GM23248 (cell line): ENCODE data around the gene CDH19. TPM values are rescaled to one million over a fixed set of nuclear protein-coding genes. Genes with fewer than 3 reads are reported as not detected.

ENCODE experiments used
- DNase-seq: peaks from one replicate; pipeline ENCODE4 v3.0.0-alpha.2; 2015
- H2AFZ ChIP-seq: fragments of 200-600 bp; sonication (generic); 2 replicates; pipeline ENCODE4 v1.6.1; 2016; ENCODE audit warnings: antibody characterized with exemption
- H3F3A ChIP-seq: fragments of 200-600 bp; sonication (generic); 2 replicates; pipeline ENCODE4 v1.6.1; 2016; ENCODE audit warnings: mild to moderate bottlenecking, antibody characterized with exemption, mixed run types; ENCODE audit not compliant: insufficient read depth
- H3K27ac ChIP-seq: fragments of 200-600 bp; sonication (generic); 2 replicates; pipeline ENCODE4 v1.5.1; 2016; ENCODE audit warnings: mild to moderate bottlenecking
- H3K27me3 ChIP-seq: fragments of 200-600 bp; sonication (generic); replicated peaks from 2 replicates; pipeline ENCODE4 v1.6.1; 2016; ENCODE audit warnings: mild to moderate bottlenecking; ENCODE audit not compliant: insufficient read depth
- H3K36me3 ChIP-seq: fragments of 200-600 bp; sonication (generic); 2 replicates; pipeline ENCODE4 v1.6.1; 2016; ENCODE audit warnings: low read depth, mild to moderate bottlenecking
- H3K4me1 ChIP-seq: fragments of 200-600 bp; sonication (generic); 2 replicates; pipeline ENCODE4 v1.6.1; 2016; ENCODE audit warnings: mild to moderate bottlenecking; ENCODE audit not compliant: insufficient read depth
- H3K4me2 ChIP-seq: fragments of 200-600 bp; sonication (generic); one replicate; pipeline ENCODE4 v1.6.1; 2016; ENCODE audit warnings: mild to moderate bottlenecking; ENCODE audit not compliant: unreplicated experiment
- H3K4me3 ChIP-seq: fragments of 200-600 bp; sonication (generic); 2 replicates; pipeline ENCODE4 v1.5.1; 2016; ENCODE audit warnings: mild to moderate bottlenecking
- H3K79me2 ChIP-seq: fragments of 200-600 bp; sonication (generic); 2 replicates; pipeline ENCODE4 v1.6.1; 2016; ENCODE audit warnings: mild to moderate bottlenecking; ENCODE audit not compliant: insufficient read depth
- H3K9ac ChIP-seq: fragments of 200-600 bp; sonication (generic); 2 replicates; pipeline ENCODE4 v1.6.1; 2016; ENCODE audit warnings: mild to moderate bottlenecking
- H3K9me2 ChIP-seq: fragments of 200-600 bp; sonication (generic); 2 replicates; pipeline ENCODE4 v1.6.1; 2016; ENCODE audit warnings: mixed run types, mild to moderate bottlenecking, moderate library complexity; ENCODE audit not compliant: insufficient read depth
- H3K9me3 ChIP-seq: fragments of 200-600 bp; sonication (generic); one replicate; pipeline ENCODE4 v1.6.1; 2017; ENCODE audit warnings: low read depth
- H4K20me1 ChIP-seq: fragments of 200-600 bp; sonication (generic); 2 replicates; pipeline ENCODE4 v1.6.0; 2016; ENCODE audit not compliant: insufficient read depth
- EZH2 ChIP-seq: fragments of 200-600 bp; sonication (generic); IDR thresholded peaks from 2 replicates; pipeline ENCODE4 v1.6.1; 2018; ENCODE audit warnings: antibody characterized with exemption, mild to moderate bottlenecking; ENCODE audit not compliant: insufficient read depth, poor library complexity, severe bottlenecking
- EZH2phosphoT487 ChIP-seq: fragments of 200-600 bp; sonication (generic); IDR thresholded peaks from 2 replicates; pipeline ENCODE4 v1.6.1; 2018; ENCODE audit warnings: antibody characterized with exemption, moderate library complexity, mild to moderate bottlenecking, low read depth; ENCODE audit not compliant: insufficient read depth
- WGBS, 2 experiments: methylation state at CpG; one replicate each; pipeline ENCODE4 v1.1.6; 2015 to 2017; ENCODE audit warnings: low lambda C conversion rate in 2 of 2, low coverage in 1 of 2; ENCODE audit errors: missing lambda C conversion rate in 2 of 2; 5-methylcytosine and 5-hydroxymethylcytosine counted together
- in situ Hi-C: fragments of 300-500 bp; cut with MboI; formaldehyde crosslinking; loops from 2 replicates; pipeline ENCODE4 v1.15.0; 2020
- polyA plus RNA-seq: library from polyadenylated mRNA; unstranded; fragments of >200 nt; fragmentation: Nextera tagmentation; extraction: Ambion mirVana; gene quantifications from 2 replicates; pipeline ENCODE4 v1.2.1, GENCODE V29; 2016
- total RNA-seq: library from RNA; depleted of rRNA; stranded (reverse); fragments of >200 nt; shearing (Covaris generic); gene quantifications from 2 replicates; pipeline ENCODE4 v1.2.3, GENCODE V29; 2014

The CDH19 gene
- total and polyA plus RNA-seq, 2 experiments from 2014 or later = not detected

- no peak for DNase-seq
- no peak overlapping the region for H2AFZ ChIP-seq
- no peaks in the 10 kb centered on the region for H3K27me3 ChIP-seq
- no peak overlapping the region for H3K4me2 ChIP-seq
- H3K79me2 ChIP-seq = no peaks in the 10 kb centered on the region
- H3K4me3 ChIP-seq = no peak overlapping the region
- no peaks in the 10 kb centered on the region for H3K36me3 ChIP-seq
- H4K20me1 ChIP-seq = no peaks in the 10 kb centered on the region
- H3K9me3 ChIP-seq = no peaks in the 10 kb centered on the region
- H3F3A ChIP-seq = no peaks in the 10 kb centered on the region
- no peaks in the 10 kb centered on the region for H3K9me2 ChIP-seq
- in situ Hi-C loops = no loop called here
- no peak overlapping the region for H3K9ac ChIP-seq
- no peak for TF ChIP-seq EZH2phosphoT487
- no peak for TF ChIP-seq EZH2
- H3K4me1 ChIP-seq = no peaks in the 10 kb centered on the region
- no peak overlapping the region for H3K27ac ChIP-seq
Measured at GRCh38 chr18:66564236-66564635, 39.7 kb downstream of the CDH19 start.

GRCh38 chr18:66562279-66562678, 41.6 kb downstream of the CDH19 start:
- H2AFZ ChIP-seq = no peak overlapping the region
- H4K20me1 ChIP-seq = no peaks in the 10 kb centered on the region
- H3K4me3 ChIP-seq = no peak overlapping the region
- H3K36me3 ChIP-seq = no peaks in the 10 kb centered on the region
- in situ Hi-C loops = no loop called here
- H3K9ac ChIP-seq = no peak overlapping the region
- no peak overlapping the region for H3K4me2 ChIP-seq
- no peak for DNase-seq
- no peaks in the 10 kb centered on the region for H3K4me1 ChIP-seq
- H3K9me2 ChIP-seq = no peaks in the 10 kb centered on the region
- TF ChIP-seq EZH2phosphoT487 = no peak
- TF ChIP-seq EZH2 = no peak
- no peaks in the 10 kb centered on the region for H3K9me3 ChIP-seq
- H3K79me2 ChIP-seq = no peaks in the 10 kb centered on the region
- no peaks in the 10 kb centered on the region for H3K27me3 ChIP-seq
- WGBS, 2 experiments = 26 to 29% methylated on average over 6 of the region's 6 CpGs
- no peak overlapping the region for H3K27ac ChIP-seq
- H3F3A ChIP-seq = no peaks in the 10 kb centered on the region

- TF ChIP-seq EZH2 = no peak
- no peak for TF ChIP-seq EZH2phosphoT487
- DNase-seq = peak; percentile 9
- no peak overlapping the region for H2AFZ ChIP-seq
- H3K9ac ChIP-seq = no peak overlapping the region
- H3F3A ChIP-seq = no peaks in the 10 kb centered on the region
- 20 to 23% methylated on average over 4 of the region's 4 CpGs for WGBS, 2 experiments
- H3K79me2 ChIP-seq = no peaks in the 10 kb centered on the region
- H3K9me2 ChIP-seq = no peaks in the 10 kb centered on the region
- H3K27ac ChIP-seq = no peak overlapping the region
- H3K4me3 ChIP-seq = no peak overlapping the region
- no peaks in the 10 kb centered on the region for H4K20me1 ChIP-seq
- H3K4me2 ChIP-seq = no peak overlapping the region
- no peaks in the 10 kb centered on the region for H3K9me3 ChIP-seq
- H3K36me3 ChIP-seq = no peaks in the 10 kb centered on the region
- in situ Hi-C loops = no loop called here
- H3K4me1 ChIP-seq = no peaks in the 10 kb centered on the region
- H3K27me3 ChIP-seq = no peaks in the 10 kb centered on the region
Measured at GRCh38 chr18:66560094-66560493, 43.8 kb downstream of the CDH19 start.

GRCh38 chr18:66558773-66559172, 45.1 kb downstream of the CDH19 start:
- no peaks in the 10 kb centered on the region for H3K79me2 ChIP-seq
- no peak overlapping the region for H3K27ac ChIP-seq
- no peaks in the 10 kb centered on the region for H4K20me1 ChIP-seq
- no peaks in the 10 kb centered on the region for H3K9me3 ChIP-seq
- no peak overlapping the region for H3K4me2 ChIP-seq
- no peaks in the 10 kb centered on the region for H3K27me3 ChIP-seq
- in situ Hi-C loops = no loop called here
- no peak overlapping the region for H2AFZ ChIP-seq
- H3K4me3 ChIP-seq = no peak overlapping the region
- no peaks in the 10 kb centered on the region for H3K9me2 ChIP-seq
- TF ChIP-seq EZH2phosphoT487 (no peak), EZH2 (no peak)
- DNase-seq = no peak
- H3K9ac ChIP-seq = no peak overlapping the region
- H3F3A ChIP-seq = no peaks in the 10 kb centered on the region
- H3K4me1 ChIP-seq = no peaks in the 10 kb centered on the region
- H3K36me3 ChIP-seq = no peaks in the 10 kb centered on the region
- WGBS, 2 experiments = 27 to 29% methylated on average over 5 of the region's 5 CpGs

- Histone ChIP-seq H3K9me3 (no peaks in the 10 kb centered on the region), H3F3A (no peaks in the 10 kb centered on the region), H4K20me1 (no peaks in the 10 kb centered on the region), H3K27ac (no peak overlapping the region), H3K9me2 (no peaks in the 10 kb centered on the region), H3K79me2 (no peaks in the 10 kb centered on the region), H3K27me3 (no peaks in the 10 kb centered on the region), H3K4me1 (no peaks in the 10 kb centered on the region), H3K9ac (no peak overlapping the region), H3K4me3 (no peak overlapping the region), H3K36me3 (no peaks in the 10 kb centered on the region), H3K4me2 (no peak overlapping the region), H2AFZ (no peak overlapping the region)
- no peak for DNase-seq
- in situ Hi-C loops = no loop called here
- TF ChIP-seq EZH2phosphoT487 = no peak
- TF ChIP-seq EZH2 = no peak
Measured at GRCh38 chr18:66557091-66557490, 46.8 kb downstream of the CDH19 start.
